Activated naive CD4-positive, alpha-beta T cell treated with anti-CD3 and anti-CD28 coated beads, Interleukin-2, amount 10 ng/mL, durations not matched to agents 7 days and 5 days (primary cell): ENCODE measurements around the gene SH3RF2.
"Not testable (repeated sequence)": the region's sequence is repeated elsewhere in the genome, so short reads cannot be mapped to it uniquely, and the experiment has no call there.

Source experiments
- CTCF ChIA-PET: fragments of 350-600 bp; sonication (Branson Sonifier 250); formaldehyde crosslinking; loops from one replicate; lab custom pipeline; 2021; ENCODE audit warnings: antibody characterized with exemption; lab: Charles Lee
- DNase-seq: peaks from one replicate; pipeline ENCODE4 v3.0.0-alpha.2; 2020
- H3K27ac Mint-ChIP-seq: one replicate; pipeline ENCODE4 v1.8.0; 2021; ENCODE audit warnings: mild to moderate bottlenecking, moderate library complexity, mixed read lengths
- H3K27me3 Mint-ChIP-seq: one replicate; pipeline ENCODE4 v1.8.0; 2021; ENCODE audit warnings: mild to moderate bottlenecking, mixed read lengths
- H3K36me3 Mint-ChIP-seq: one replicate; pipeline ENCODE4 v1.8.0; 2021; ENCODE audit warnings: mixed read lengths
- H3K4me1 Mint-ChIP-seq: one replicate; pipeline ENCODE4 v1.8.0; 2021; ENCODE audit warnings: mixed read lengths
- H3K4me3 Mint-ChIP-seq: one replicate; pipeline ENCODE4 v1.8.0; 2021; ENCODE audit warnings: mild to moderate bottlenecking, moderate library complexity, mixed read lengths
- H3K9me3 Mint-ChIP-seq: one replicate; pipeline ENCODE4 v1.8.0; 2021; ENCODE audit warnings: mixed read lengths

The SH3RF2 gene

GRCh38 chr5:146006470-146007190 is 70.3 kb downstream of the SH3RF2 start:
- Mint-ChIP-seq H3K4me1 (no peaks in the 10 kb centered on the region), H3K9me3 (no peaks in the 10 kb centered on the region), H3K36me3 (no peaks in the 10 kb centered on the region), H3K27me3 (no peaks in the 10 kb centered on the region), H3K27ac (no peak overlapping the region), H3K4me3 (no peak overlapping the region)
- CTCF ChIA-PET = no interaction called here
- DNase-seq = no peak

GRCh38 chr5:146007270-146007669 is 70.9 kb downstream of the SH3RF2 start:
- Mint-ChIP-seq H3K9me3 (no peaks in the 10 kb centered on the region), H3K36me3 (no peaks in the 10 kb centered on the region), H3K27ac (no peak overlapping the region), H3K4me1 (no peaks in the 10 kb centered on the region), H3K4me3 (no peak overlapping the region), H3K27me3 (no peaks in the 10 kb centered on the region)
- CTCF ChIA-PET = no interaction called here
- no peak for DNase-seq

GRCh38 chr5:146007989-146008388 is 71.6 kb downstream of the SH3RF2 start:
- Mint-ChIP-seq H3K4me1 (no peaks in the 10 kb centered on the region), H3K4me3 (no peak overlapping the region), H3K27me3 (no peaks in the 10 kb centered on the region), H3K9me3 (no peaks in the 10 kb centered on the region), H3K36me3 (no peaks in the 10 kb centered on the region), H3K27ac (no peak overlapping the region)
- CTCF ChIA-PET = no interaction called here
- no peak for DNase-seq

- no peak overlapping the region for H3K4me3 Mint-ChIP-seq
- H3K27me3 Mint-ChIP-seq = no peaks in the 10 kb centered on the region
- H3K9me3 Mint-ChIP-seq = no peaks in the 10 kb centered on the region
- CTCF ChIA-PET = no interaction called here
- H3K4me1 Mint-ChIP-seq = no peaks in the 10 kb centered on the region
- H3K36me3 Mint-ChIP-seq = no peaks in the 10 kb centered on the region
- DNase-seq = no peak
- no peak overlapping the region for H3K27ac Mint-ChIP-seq
Observed at GRCh38 chr5:146009020-146009419, 72.6 kb downstream of the SH3RF2 start.

GRCh38 chr5:146010447-146010846 is 74.1 kb downstream of the SH3RF2 start:
- H3K4me3 Mint-ChIP-seq, H3K9me3 Mint-ChIP-seq, H3K36me3 Mint-ChIP-seq, H3K27ac Mint-ChIP-seq, H3K27me3 Mint-ChIP-seq, DNase-seq, H3K4me1 Mint-ChIP-seq, CTCF ChIA-PET: not testable (repeated sequence)

GRCh38 chr5:146013761-146014160 is 77.4 kb downstream of the SH3RF2 start:
- H3K27me3 Mint-ChIP-seq = no peaks in the 10 kb centered on the region
- DNase-seq = no peak
- no peak overlapping the region for H3K4me3 Mint-ChIP-seq
- H3K36me3 Mint-ChIP-seq = no peaks in the 10 kb centered on the region
- H3K27ac Mint-ChIP-seq = no peak overlapping the region
- no peaks in the 10 kb centered on the region for H3K9me3 Mint-ChIP-seq
- no peaks in the 10 kb centered on the region for H3K4me1 Mint-ChIP-seq
- CTCF ChIA-PET = no interaction called here

GRCh38 chr5:146015001-146015400 is 78.6 kb downstream of the SH3RF2 start:
- Mint-ChIP-seq H3K4me3 (no peak overlapping the region), H3K9me3 (no peaks in the 10 kb centered on the region)
- CTCF ChIA-PET = no interaction called here

GRCh38 chr5:146016764-146017484 is 80.5 kb downstream of the SH3RF2 start:
- H3K27me3 Mint-ChIP-seq = no peaks in the 10 kb centered on the region
- no peak overlapping the region for H3K4me3 Mint-ChIP-seq
- H3K4me1 Mint-ChIP-seq = no peaks in the 10 kb centered on the region
- H3K36me3 Mint-ChIP-seq = no peaks in the 10 kb centered on the region
- no peak overlapping the region for H3K27ac Mint-ChIP-seq
- DNase-seq = no peak
- H3K9me3 Mint-ChIP-seq = no peaks in the 10 kb centered on the region
- CTCF ChIA-PET = no interaction called here

More at GRCh38 chr5:146015001-146015400, 78.6 kb downstream of the SH3RF2 start:
- H3K36me3 Mint-ChIP-seq = no peaks in the 10 kb centered on the region
- H3K4me1 Mint-ChIP-seq = no peaks in the 10 kb centered on the region
- DNase-seq = no peak
- H3K27me3 Mint-ChIP-seq = no peaks in the 10 kb centered on the region
- H3K27ac Mint-ChIP-seq = no peak overlapping the region

- no peak for DNase-seq
- Mint-ChIP-seq H3K27me3 (no peaks in the 10 kb centered on the region), H3K4me1 (no peaks in the 10 kb centered on the region), H3K36me3 (no peaks in the 10 kb centered on the region), H3K4me3 (no peak overlapping the region), H3K9me3 (no peaks in the 10 kb centered on the region), H3K27ac (no peak overlapping the region)
- CTCF ChIA-PET = no interaction called here
Observed at GRCh38 chr5:146018514-146019375, 82.4 kb downstream of the SH3RF2 start.

GRCh38 chr5:146020100-146020499 is 83.7 kb downstream of the SH3RF2 start:
- Mint-ChIP-seq H3K27me3 (peaks cover 1% of the 10 kb centered on the region), H3K27ac (no peak overlapping the region), H3K4me3 (no peak overlapping the region), H3K4me1 (no peaks in the 10 kb centered on the region), H3K9me3 (no peaks in the 10 kb centered on the region), H3K36me3 (no peaks in the 10 kb centered on the region)
- no peak for DNase-seq
- CTCF ChIA-PET = no interaction called here

- Mint-ChIP-seq H3K4me1 (no peaks in the 10 kb centered on the region), H3K9me3 (no peaks in the 10 kb centered on the region), H3K27ac (no peak overlapping the region), H3K4me3 (no peak overlapping the region), H3K27me3 (peaks cover 5% of the 10 kb centered on the region), H3K36me3 (no peaks in the 10 kb centered on the region)
- CTCF ChIA-PET = no interaction called here
- DNase-seq = no peak
Observed at GRCh38 chr5:146024034-146024433, 87.7 kb downstream of the SH3RF2 start.

- Mint-ChIP-seq H3K36me3 (no peaks in the 10 kb centered on the region), H3K9me3 (no peaks in the 10 kb centered on the region), H3K4me1 (no peaks in the 10 kb centered on the region), H3K4me3 (no peak overlapping the region), H3K27me3 (peaks cover 5% of the 10 kb centered on the region), H3K27ac (no peak overlapping the region)
- CTCF ChIA-PET = no interaction called here
- no peak for DNase-seq
Observed at GRCh38 chr5:146025114-146025680, 88.8 kb downstream of the SH3RF2 start.

- CTCF ChIA-PET = no interaction called here
- no peaks in the 10 kb centered on the region for H3K9me3 Mint-ChIP-seq
Observed at GRCh38 chr5:146025681-146026080, 89.3 kb downstream of the SH3RF2 start.

GRCh38 chr5:146026307-146027010 is 90.1 kb downstream of the SH3RF2 start:
- H3K27me3 Mint-ChIP-seq = peaks cover 5% of the 10 kb centered on the region

More at GRCh38 chr5:146025681-146026080, 89.3 kb downstream of the SH3RF2 start:
- DNase-seq = no peak
- Mint-ChIP-seq H3K4me1 (no peaks in the 10 kb centered on the region), H3K27ac (no peak overlapping the region), H3K36me3 (no peaks in the 10 kb centered on the region), H3K4me3 (no peak overlapping the region), H3K27me3 (peaks cover 5% of the 10 kb centered on the region)

More at GRCh38 chr5:146026307-146027010, 90.1 kb downstream of the SH3RF2 start:
- no peaks in the 10 kb centered on the region for H3K36me3 Mint-ChIP-seq
- CTCF ChIA-PET = no interaction called here
- no peak overlapping the region for H3K27ac Mint-ChIP-seq
- H3K9me3 Mint-ChIP-seq = no peaks in the 10 kb centered on the region
- H3K4me1 Mint-ChIP-seq = no peaks in the 10 kb centered on the region
- H3K4me3 Mint-ChIP-seq = no peak overlapping the region
- DNase-seq = no peak
